ENCODE data around the gene AUP1. TPM values are rescaled to one million over a fixed set of nuclear protein-coding genes. Genes with fewer than 3 reads are reported as not detected.
"Not testable (repeated sequence)": the region's sequence is repeated elsewhere in the genome, so short reads cannot be mapped to it uniquely, and the experiment has no call there.

AUP1 gene
- total RNA-seq, 4 donors from 2014 or later = 62.7 to 92.1 (median 86.2) TPM

GRCh38 chr2:74489906-74490305, 39.6 kb downstream of the AUP1 start:
- Histone ChIP-seq H3K27ac (no peak overlapping the region), H3K27me3 (no peaks in the 10 kb centered on the region), H3K9me3 (no peaks in the 10 kb centered on the region), H3K36me3 (peaks cover 0 to 100% of the 10 kb centered on the region in 2 donors), H3K4me3 (no peak overlapping the region), H3K4me1 (no peaks in the 10 kb centered on the region)
- WGBS, 2 donors (ENCODE audit: low coverage in 1 of 2) = 88% methylated on average over 1 of the region's 9 CpGs; no CpG with 5 or more reads in 1 of the 2 donors
- ATAC-seq = no peak
- TF ChIP-seq EP300 (IDR thresholded peaks at IDR 0.05) = no peak
- no peak for TF ChIP-seq POLR2A (IDR thresholded peaks at IDR 0.05)
- TF ChIP-seq CTCF (IDR thresholded peaks at IDR 0.05) = no peak
- TF ChIP-seq POLR2AphosphoS5 (IDR thresholded peaks at IDR 0.05) = no peak

- ATAC-seq = no peak
- peaks cover 0 to 8% (median 2%) of the 10 kb centered on the region in 3 donors for H3K4me1 ChIP-seq
- TF ChIP-seq POLR2A (IDR thresholded peaks at IDR 0.05) = no peak
- no peak for TF ChIP-seq CTCF (IDR thresholded peaks at IDR 0.05)
- TF ChIP-seq EP300 (IDR thresholded peaks at IDR 0.05) = no peak
- no peak for TF ChIP-seq POLR2AphosphoS5 (IDR thresholded peaks at IDR 0.05)
- H3K9me3 ChIP-seq = no peaks in the 10 kb centered on the region
- 88 to 92% methylated on average over 5 to 6 of the region's 9 CpGs for WGBS, 2 donors (ENCODE audit: low coverage in 1 of 2)
- no peak overlapping the region for H3K4me3 ChIP-seq
- H3K27ac ChIP-seq = no peak overlapping the region
- H3K36me3 ChIP-seq = peaks cover 0 to 95% of the 10 kb centered on the region in 2 donors
- no peaks in the 10 kb centered on the region for H3K27me3 ChIP-seq
Observed at GRCh38 chr2:74488643-74489481, 40.6 kb downstream of the AUP1 start.

- WGBS, 2 donors (ENCODE audit: low coverage in 1 of 2) = 75 to 100% methylated on average over 1 to 2 of the region's 2 CpGs
- Histone ChIP-seq H3K4me1 (peaks cover 0 to 27% (median 16%) of the 10 kb centered on the region in 3 donors), H3K9me3 (no peaks in the 10 kb centered on the region), H3K27me3 (no peaks in the 10 kb centered on the region), H3K36me3 (peaks cover 0 to 73% of the 10 kb centered on the region in 2 donors), H3K4me3 (no peak overlapping the region), H3K27ac (no peak overlapping the region)
- no peak for ATAC-seq
- no peak for TF ChIP-seq CTCF (IDR thresholded peaks at IDR 0.05)
- no peak for TF ChIP-seq POLR2A (IDR thresholded peaks at IDR 0.05)
- no peak for TF ChIP-seq EP300 (IDR thresholded peaks at IDR 0.05)
- TF ChIP-seq POLR2AphosphoS5 (IDR thresholded peaks at IDR 0.05) = no peak
Observed at GRCh38 chr2:74486141-74486540, 43.4 kb downstream of the AUP1 start.

GRCh38 chr2:74483675-74484164, 45.8 kb downstream of the AUP1 start:
- not testable (repeated sequence) for H3K27me3 ChIP-seq, H3K9me3 ChIP-seq, ATAC-seq
- 72 to 90% methylated on average over 8 to 16 of the region's 19 CpGs for WGBS, 2 donors (ENCODE audit: low coverage in 1 of 2)
- peaks cover 0 to 73% of the 10 kb centered on the region in 2 donors for H3K36me3 ChIP-seq
- H3K27ac ChIP-seq = peak overlapping the region in 2 of 4 donors; percentile 87 to 88
- H3K4me1 ChIP-seq = peaks cover 0 to 43% (median 19%) of the 10 kb centered on the region in 3 donors
- peak overlapping the region; percentile 57 to 90 for H3K4me3 ChIP-seq

GRCh38 chr2:74482801-74483674, 46.5 kb downstream of the AUP1 start, which contains the start of the genes CCDC142 and TTC31:
CCDC142 (minus strand) TSS chr2:74482998; CDS start chr2:74482837, 161 bp downstream.
TTC31 (plus strand) TSS chr2:74483081; CDS start chr2:74483096, 15 bp downstream.
- Histone ChIP-seq H3K36me3 (peaks cover 0 to 73% of the 10 kb centered on the region in 2 donors), H3K27ac (peak within 1 kb of the TSS; percentile 54 to 97 (median 88))
- WGBS, 2 donors (ENCODE audit: low coverage in 1 of 2) = 0% methylated on average over 8 of the region's 50 CpGs; no CpG with 5 or more reads in 1 of the 2 donors

More at GRCh38 chr2:74482801-74483674, 46.5 kb downstream of the AUP1 start, which contains the start of the genes CCDC142 and TTC31:
- Histone ChIP-seq H3K9me3 (no peaks in the 10 kb centered on the region), H3K27me3 (no peaks in the 10 kb centered on the region), H3K4me3 (peak within 1 kb of the TSS; percentile 57 to 90), H3K4me1 (peaks cover 0 to 43% (median 19%) of the 10 kb centered on the region in 3 donors)
- ATAC-seq = peak; percentile 98
- TF ChIP-seq CTCF (IDR thresholded peaks at IDR 0.05) (peak in 3 of 4 experiments; percentile 80 to 88 (median 87)), POLR2A (IDR thresholded peaks at IDR 0.05) (peak in 1 of 2 donors; percentile 48), POLR2AphosphoS5 (IDR thresholded peaks at IDR 0.05) (peak; percentile 75), EP300 (IDR thresholded peaks at IDR 0.05) (no peak)

Data from gastroesophageal sphincter (tissue), 4 donors.